HG02763 (cell line): ENCODE results near the gene PISD.
"Not testable (repeated sequence)": the region's sequence is repeated elsewhere in the genome, so short reads cannot be mapped to it uniquely, and the experiment has no call there.

Source experiments
- ATAC-seq: cut with Tn5 transposase; IDR thresholded peaks from one replicate; pipeline ENCODE4 v1.9.1; 2021; ENCODE audit warnings: mild to moderate bottlenecking, moderate library complexity; ENCODE audit not compliant: unreplicated experiment

The PISD gene

DNA sequence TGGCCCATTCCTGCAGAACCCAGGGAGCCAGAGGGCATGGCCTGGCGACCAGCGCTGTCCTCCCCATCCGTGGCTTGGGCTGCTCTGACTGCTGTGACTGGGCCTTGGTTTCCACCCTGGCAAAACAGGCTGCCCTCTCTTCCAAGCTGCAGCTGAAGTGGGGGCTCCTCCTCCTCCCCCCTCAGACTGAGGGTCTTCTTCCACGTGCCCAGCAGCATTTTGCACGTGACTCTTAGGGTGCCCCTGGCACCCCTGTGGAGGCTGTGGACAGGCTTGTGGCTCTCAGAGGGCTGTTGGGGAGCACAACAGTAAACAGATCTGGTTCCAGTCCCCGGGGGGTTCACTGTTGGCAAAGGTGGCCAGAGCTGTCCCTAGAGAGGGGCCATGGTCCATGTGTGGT lies 51.4 kb downstream of the PISD start:
- ATAC-seq: no peak

DNA sequence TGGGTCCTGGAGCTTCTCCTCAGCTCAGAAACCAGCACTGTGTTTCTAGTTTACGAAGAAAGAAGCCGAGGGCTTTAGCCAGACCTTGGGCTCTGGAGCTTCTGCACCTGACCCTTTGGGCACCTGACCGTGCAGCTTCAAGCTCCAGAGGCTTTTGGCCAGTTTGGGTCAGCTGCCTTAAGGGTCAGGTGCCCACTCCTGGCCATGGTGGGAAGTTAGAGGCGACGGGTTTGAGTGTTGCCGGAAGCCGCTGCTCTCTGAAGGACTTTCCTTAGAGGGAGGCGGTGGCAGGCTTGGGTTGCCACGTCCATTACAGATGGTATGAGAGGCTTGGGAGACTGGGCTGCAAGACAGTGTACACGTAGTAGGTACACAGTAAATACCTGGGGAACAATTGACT lies 52.3 kb downstream of the PISD start:
- ATAC-seq: no peak

GRCh38 chr22:31607696-31608095 lies 54.3 kb downstream of the PISD start:
- ATAC-seq: no peak

- no peak for ATAC-seq
Measured at GRCh38 chr22:31605851-31606585, 56.0 kb downstream of the PISD start.

GRCh38 chr22:31604746-31605705 lies 57.0 kb downstream of the PISD start:
- ATAC-seq: no peak

DNA sequence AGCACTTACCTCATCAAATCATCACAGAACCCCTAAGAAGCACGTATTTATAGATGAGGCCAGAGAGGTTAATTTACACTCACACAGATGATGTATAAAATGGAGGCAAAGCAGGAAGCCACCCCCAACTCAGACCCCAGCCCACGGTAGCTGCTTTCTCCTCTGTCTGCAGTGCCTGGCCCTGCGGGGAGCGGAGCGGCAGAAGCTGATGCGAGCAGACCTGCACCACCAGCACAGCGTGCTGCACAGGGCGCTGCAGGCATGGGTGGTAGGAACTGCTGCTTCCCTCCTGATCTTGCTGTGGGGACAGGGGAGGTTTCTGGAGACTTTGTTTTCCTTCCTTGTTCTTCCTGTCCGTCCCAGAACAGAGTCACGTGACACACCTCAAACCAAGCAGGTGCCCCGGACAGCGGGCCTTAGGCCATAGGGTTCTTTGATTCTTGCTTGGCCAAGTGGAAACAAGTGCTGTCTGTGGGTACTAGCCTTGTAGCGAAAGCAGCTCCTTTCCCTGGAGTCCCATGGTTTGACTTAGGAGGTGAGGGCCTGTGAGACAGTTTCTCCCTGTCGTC lies 57.8 kb downstream of the PISD start:
- ATAC-seq: no peak

GRCh38 chr22:31603574-31603973 lies 58.4 kb downstream of the PISD start:
- no peak for ATAC-seq

DNA sequence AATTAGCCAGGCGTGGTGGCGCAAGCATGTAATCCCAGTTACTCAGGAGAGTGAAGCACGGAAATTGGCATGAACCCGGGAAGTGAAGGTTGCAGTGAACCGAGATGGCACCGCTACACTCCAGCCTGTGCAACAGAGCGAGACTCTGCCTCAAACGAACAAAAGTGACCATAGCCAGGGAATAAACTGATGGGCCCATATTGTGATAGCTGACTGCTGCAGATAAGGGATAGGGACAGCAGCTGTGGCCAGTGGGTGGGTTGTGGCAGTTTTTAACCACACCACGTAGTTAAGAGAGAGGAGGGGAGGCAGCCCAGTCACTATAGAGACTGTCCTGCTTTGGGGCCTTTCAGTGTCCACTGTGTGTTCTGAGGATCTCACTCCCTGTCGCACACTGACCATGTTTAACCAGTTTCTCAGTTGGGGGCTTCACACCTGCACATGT lies 58.9 kb downstream of the PISD start:
- ATAC-seq: no peak

GRCh38 chr22:31602259-31602952 lies 59.6 kb downstream of the PISD start:
- ATAC-seq: no peak

GRCh38 chr22:31595271-31595670 lies 66.7 kb downstream of the PISD start:
- no peak for ATAC-seq

DNA sequence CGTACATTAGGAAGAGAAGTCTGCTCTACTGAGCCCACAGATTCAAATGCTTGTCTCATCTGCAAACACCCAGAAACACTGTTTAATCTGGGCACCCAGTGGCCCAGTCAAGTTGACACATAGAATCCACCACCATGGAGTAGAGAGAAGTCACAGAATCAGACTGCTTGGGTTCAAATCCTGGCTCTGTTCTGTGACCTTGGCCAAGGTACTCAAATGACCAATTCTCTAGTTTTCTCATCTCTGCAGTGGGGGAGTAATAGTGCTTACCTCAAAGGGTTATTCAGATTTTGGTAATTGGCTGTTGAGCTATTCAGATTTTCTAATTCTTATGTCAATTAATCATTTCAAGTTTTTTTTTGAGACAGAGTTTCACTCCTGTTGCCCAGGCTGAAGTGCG lies 71.9 kb downstream of the PISD start:
- not testable (repeated sequence) for ATAC-seq

DNA sequence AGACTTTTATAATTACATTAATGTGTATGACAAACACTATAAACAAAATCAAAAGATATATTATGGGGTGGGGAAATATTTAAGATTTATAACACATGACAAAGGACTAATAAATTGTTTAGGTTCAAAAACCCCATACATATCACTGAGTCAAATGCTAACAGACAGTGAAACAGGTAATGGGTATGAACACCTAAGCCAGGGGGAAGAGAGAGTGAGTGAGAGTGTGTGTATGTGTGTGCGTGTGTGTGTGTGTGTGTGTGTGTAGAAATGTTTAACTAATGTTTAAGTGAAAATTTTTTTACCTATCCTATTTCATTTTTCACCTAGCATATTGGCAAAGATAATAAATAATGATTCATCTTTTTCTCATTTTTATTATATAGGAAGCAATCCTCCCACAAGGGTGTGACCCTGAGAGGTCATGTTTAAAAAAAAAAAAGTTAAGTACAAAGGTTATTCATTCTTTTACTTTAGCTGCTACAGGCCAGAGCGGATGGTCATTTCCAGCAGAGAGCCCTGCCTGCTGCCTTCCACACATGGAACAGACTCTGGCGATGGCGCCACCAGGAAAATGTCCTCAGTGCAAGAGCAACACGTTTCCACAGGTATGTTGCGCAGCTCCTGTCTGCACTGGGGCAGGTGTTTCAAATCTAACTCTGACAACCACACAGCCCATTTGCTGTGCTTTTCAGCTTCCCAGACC lies 72.9 kb downstream of the PISD start:
- no peak for ATAC-seq

DNA sequence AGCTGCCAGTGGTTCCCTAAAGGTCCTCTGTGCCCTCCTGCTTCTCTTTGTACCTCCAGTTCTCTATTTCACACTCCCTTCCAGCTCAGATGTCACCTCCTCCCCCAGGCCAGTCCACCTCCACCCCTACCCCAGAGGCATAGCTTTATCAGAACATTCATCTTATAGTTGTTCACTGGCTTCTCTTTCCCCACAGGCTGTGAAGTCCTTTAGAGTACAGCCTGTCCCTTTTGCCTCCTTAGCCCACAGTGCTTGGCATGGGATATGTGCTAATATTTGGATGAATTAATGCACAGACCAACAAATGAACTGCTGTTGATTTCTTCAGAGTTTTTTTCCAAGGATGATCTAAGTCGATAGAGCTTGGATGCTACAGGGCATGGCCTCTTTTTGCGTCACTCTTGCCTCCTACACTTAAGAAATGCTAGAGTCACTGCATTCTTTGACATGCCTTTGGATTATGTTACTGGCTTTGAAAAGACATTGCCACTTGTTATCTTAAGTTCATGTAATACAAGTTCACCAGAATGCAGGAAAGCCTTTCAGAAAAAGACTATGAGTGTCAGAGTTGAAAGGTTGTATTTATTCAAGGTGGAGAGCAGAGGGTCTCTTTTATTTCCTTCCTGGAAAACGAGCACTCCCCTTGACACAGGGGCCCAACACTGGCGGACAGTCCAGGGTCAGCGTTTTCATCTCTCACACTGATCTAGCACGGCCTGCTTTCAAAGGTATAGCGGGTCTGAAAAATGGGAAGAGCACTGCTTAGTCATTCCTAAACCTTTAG lies 75.7 kb downstream of the PISD start:
- no peak for ATAC-seq

DNA sequence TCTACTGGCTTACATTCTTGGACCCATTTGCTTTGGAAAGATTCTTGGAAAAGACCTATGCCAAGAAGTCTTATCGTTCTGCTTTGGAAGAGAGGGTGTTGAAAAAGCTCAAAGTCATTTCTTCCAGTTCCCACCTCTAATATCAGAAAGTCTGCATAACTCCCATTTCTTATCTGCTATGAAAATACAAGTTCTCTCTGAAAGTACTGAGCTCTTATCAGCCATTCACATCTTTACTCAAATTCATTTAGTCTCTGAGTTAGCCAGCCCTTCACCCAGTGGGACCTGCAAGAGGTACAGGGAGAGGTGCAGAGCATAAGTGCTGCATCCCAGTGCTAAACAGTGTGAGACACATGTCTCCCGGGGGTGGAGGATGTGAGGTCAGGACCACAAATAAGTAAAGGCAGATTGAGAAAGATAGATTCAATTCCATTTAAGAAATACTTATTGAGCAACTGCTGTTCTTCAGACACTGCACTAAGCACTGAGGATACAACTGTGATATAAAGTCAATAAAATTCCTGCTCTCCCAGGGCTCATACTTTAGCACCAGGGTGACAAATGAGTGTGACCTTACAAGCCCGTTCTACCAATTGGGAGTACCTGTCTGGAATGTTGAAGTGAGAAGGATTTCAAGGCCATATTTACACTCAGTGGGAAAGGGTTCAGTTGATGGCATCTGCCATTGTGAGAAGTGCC lies 76.7 kb downstream of the PISD start:
- no peak for ATAC-seq

GRCh38 chr22:31584804-31585160 lies 77.2 kb downstream of the PISD start:
- ATAC-seq: no peak

DNA sequence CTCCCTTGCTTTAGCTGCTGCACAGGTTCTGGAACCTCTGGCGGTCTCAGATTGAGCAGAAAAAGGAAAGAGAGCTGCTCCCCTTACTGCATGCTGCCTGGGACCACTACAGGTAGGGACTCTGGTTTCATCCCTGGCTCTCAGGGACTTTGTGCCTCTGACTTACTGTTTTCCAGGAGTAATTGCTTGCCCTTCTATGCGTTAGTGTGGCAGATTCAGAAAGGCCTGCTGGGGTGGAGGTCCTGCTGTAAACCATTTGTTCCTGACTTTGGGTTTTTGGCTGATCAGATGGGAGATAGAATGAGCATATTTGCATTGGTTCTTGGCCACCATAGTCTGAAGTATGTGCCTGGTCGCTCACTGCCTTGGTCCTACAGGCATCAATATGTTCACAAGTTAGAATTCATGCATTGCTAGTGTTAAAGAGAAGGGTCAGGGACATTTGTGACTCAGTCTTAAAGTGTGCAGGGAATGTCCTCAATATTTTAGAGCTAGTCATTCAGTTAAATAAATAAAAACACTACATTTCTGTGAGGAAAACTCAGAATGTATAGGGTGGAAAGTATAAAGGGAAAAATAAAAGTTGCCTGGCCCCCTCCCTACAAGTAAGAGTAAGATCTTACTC lies 78.0 kb downstream of the PISD start:
- ATAC-seq: no peak

- ATAC-seq: no peak
Measured at GRCh38 chr22:31579835-31580242, 82.2 kb downstream of the PISD start.

- ATAC-seq: no peak
Measured at GRCh38 chr22:31578171-31578570, 83.8 kb downstream of the PISD start.

DNA sequence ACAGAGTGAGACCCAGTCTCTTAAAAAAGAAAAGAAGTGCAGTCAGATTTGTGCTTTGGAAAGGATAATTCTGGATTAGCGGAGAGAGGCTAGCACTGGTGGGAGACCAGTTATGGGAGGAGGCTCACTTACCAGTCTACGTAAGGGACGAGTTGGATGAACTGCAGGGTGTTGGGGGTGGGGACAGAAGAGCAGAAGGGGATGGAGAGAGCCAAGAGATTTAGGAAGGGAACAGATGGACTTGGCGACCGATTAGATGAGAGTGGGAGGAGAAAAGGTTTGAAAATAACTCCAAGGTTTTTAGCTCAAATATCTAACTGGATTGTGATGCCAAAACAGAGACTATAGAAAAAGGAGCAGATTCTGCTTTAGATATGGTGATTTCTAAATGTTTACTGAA lies 84.3 kb downstream of the PISD start:
- ATAC-seq: no peak
